Muscle of leg (tissue), 16 donors: Measurements from ENCODE around the gene ANXA3. TPM values are rescaled to one million over a fixed set of nuclear protein-coding genes. Genes with fewer than 3 reads are reported as not detected.
"Not testable (repeated sequence)": the region's sequence is repeated elsewhere in the genome, so short reads cannot be mapped to it uniquely, and the experiment has no call there.

ENCODE experiments used
- DNase-seq: peaks from one replicate; pipeline ENCODE4 v3.0.0; 2013
- H3K27ac ChIP-seq: one replicate; pipeline ENCODE4 v1.5.1; 2013; ENCODE audit warnings: mild to moderate bottlenecking, low read length, control low read depth
- H3K27me3 ChIP-seq: one replicate; pipeline ENCODE4 v1.6.1; 2013; ENCODE audit warnings: low read length; ENCODE audit not compliant: control insufficient read depth, insufficient read depth
- H3K36me3 ChIP-seq: one replicate; pipeline ENCODE4 v1.6.1; 2013; ENCODE audit warnings: low read length; ENCODE audit not compliant: control insufficient read depth, insufficient read depth
- H3K4me1 ChIP-seq: one replicate; pipeline ENCODE4 v1.6.1; 2013; ENCODE audit warnings: low read length; ENCODE audit not compliant: control insufficient read depth, insufficient read depth
- H3K4me3 ChIP-seq: one replicate; pipeline ENCODE4 v1.5.1; 2013; ENCODE audit warnings: low read length, control low read depth
- H3K9me3 ChIP-seq: replicated peaks from 2 replicates; pipeline ENCODE4 v1.6.1; 2013; ENCODE audit warnings: low read depth, low read length; ENCODE audit not compliant: control insufficient read depth
- whole genome bisulfite sequencing: methylation state at CpG from one replicate; pipeline ENCODE4 v1.1.5; 2013; ENCODE audit warnings: missing lambda C conversion rate; ENCODE audit not compliant: insufficient coverage; 5-methylcytosine and 5-hydroxymethylcytosine counted together
- long read RNA-seq, 11 donors: transcript quantifications; one replicate each; lab custom pipeline, GENCODE V29; 2026
- polyA plus RNA-seq, 8 donors: library from polyadenylated mRNA; unstranded; fragments of 120-200 nt; gene quantifications; one replicate each; pipeline versions ENCODE4 v1.2.1 to v1.2.3, GENCODE V29; 2013; ENCODE audit warnings: inconsistent platforms in 1 of 8, low replicate concordance in 1 of 8; ENCODE audit not compliant: insufficient read length in 8 of 8, insufficient read depth in 1 of 8
- total RNA-seq: library from RNA; stranded (reverse); fragments of 120-200 nt; gene quantifications from one replicate; pipeline ENCODE4 v1.2.4, GENCODE V29; 2013

Gene ANXA3, protein sequence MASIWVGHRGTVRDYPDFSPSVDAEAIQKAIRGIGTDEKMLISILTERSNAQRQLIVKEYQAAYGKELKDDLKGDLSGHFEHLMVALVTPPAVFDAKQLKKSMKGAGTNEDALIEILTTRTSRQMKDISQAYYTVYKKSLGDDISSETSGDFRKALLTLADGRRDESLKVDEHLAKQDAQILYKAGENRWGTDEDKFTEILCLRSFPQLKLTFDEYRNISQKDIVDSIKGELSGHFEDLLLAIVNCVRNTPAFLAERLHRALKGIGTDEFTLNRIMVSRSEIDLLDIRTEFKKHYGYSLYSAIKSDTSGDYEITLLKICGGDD
- total RNA-seq: 7.5 TPM
- 10 to 100 TPM in 3 of 8 donors, 1 to 10 TPM in 5; 6.0 to 15.9 (median 8.6) TPM for polyA plus RNA-seq
- long read RNA-seq, donor 1: 0 reads
- long read RNA-seq, donor 2: 0 reads
- long read RNA-seq, donor 3, partial matches to known transcripts: 0 of 1 reads
- long read RNA-seq, donor 3, other reads (novel, unspliced or antisense): 0 of 1 reads
- long read RNA-seq, donor 4, partial matches to known transcripts: 0 of 2 reads
- long read RNA-seq, donor 4, other reads (novel, unspliced or antisense): 0 of 2 reads
- long read RNA-seq, donor 5, transcript ANXA3-201 (13 exons, 1,657 nt): major isoform, 9 of 9 reads
- long read RNA-seq, donor 5, partial matches to known transcripts: 0 of 9 reads
- long read RNA-seq, donor 5, other reads (novel, unspliced or antisense): 0 of 9 reads
- long read RNA-seq, donor 6, partial matches to known transcripts: 0 of 2 reads
- long read RNA-seq, donor 6, other reads (novel, unspliced or antisense): 0 of 2 reads
- long read RNA-seq, donor 7, transcript ANXA3-201 (13 exons, 1,657 nt): major isoform, 5 of 7 reads
- long read RNA-seq, donor 7, partial matches to known transcripts: 0 of 7 reads
- long read RNA-seq, donor 7, other reads (novel, unspliced or antisense): 0 of 7 reads
- long read RNA-seq, donor 8, partial matches to known transcripts: 0 of 4 reads
- long read RNA-seq, donor 8, other reads (novel, unspliced or antisense): 0 of 4 reads
- long read RNA-seq, donor 9, partial matches to known transcripts: 0 of 3 reads
- long read RNA-seq, donor 9, other reads (novel, unspliced or antisense): 0 of 3 reads
- long read RNA-seq, donor 10, partial matches to known transcripts: 0 of 1 reads
- long read RNA-seq, donor 10, other reads (novel, unspliced or antisense): 0 of 1 reads
- long read RNA-seq, donor 11, partial matches to known transcripts: 0 of 4 reads
- long read RNA-seq, donor 11, other reads (novel, unspliced or antisense): 0 of 4 reads

DNA sequence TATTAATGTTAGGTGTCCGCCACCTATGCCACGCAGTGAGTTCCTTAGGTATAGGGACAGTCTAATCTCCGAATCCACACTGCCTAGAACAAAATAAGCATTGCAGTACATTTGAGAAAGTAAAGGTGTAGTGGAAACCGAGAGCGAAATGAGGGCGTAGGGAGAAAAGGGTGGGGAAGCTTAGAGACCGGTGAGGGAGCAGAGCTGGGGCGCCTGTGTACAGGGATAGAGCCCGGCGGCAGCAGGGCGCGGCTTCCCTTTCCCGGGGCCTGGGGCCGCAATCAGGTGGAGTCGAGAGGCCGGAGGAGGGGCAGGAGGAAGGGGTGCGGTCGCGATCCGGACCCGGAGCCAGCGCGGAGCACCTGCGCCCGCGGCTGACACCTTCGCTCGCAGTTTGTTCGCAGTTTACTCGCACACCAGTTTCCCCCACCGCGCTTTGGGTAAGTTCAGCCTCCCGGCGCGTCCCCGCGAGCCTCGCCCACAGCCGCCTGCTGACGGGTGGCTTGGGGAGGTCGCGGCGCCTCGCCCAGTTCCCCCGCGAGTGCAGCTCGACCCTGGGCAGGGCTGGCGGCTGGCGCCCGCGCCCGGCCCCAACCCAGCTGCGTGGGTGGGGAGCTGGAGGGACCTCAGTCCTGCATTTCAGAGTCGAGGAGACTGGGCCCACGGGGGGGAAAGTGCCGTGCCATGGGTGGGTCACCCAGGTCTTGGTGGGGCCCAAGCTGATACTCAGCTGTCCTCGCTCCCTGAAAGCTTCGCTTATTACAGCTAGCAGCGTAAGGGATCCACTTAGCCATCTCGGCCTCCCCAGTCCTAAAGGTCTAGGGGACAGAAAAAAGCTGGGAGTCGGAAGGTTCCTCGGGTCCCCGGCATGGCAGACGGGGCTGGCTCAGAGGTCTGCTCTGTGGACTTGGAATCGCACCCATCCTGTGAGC is at the start of gene ANXA3:
TSS of gene ANXA3 (plus strand) at position 351 of the 932 bp plus-strand sequence. CDS start 2,704 bp downstream, outside the sequence.
- H3K4me1 ChIP-seq: peaks cover 10% of the 10 kb centered on the region
- peak within 1 kb of the TSS; percentile 40 for H3K27ac ChIP-seq
- whole genome bisulfite sequencing: 3% methylated on average over 56 of the region's 65 CpGs
- no peaks in the 10 kb centered on the region for H3K9me3 ChIP-seq
- H3K36me3 ChIP-seq: no peaks in the 10 kb centered on the region
- peaks cover 9% of the 10 kb centered on the region for H3K27me3 ChIP-seq
- peak within 1 kb of the TSS; percentile 57 for H3K4me3 ChIP-seq
- peak; percentile 33 for DNase-seq

DNA sequence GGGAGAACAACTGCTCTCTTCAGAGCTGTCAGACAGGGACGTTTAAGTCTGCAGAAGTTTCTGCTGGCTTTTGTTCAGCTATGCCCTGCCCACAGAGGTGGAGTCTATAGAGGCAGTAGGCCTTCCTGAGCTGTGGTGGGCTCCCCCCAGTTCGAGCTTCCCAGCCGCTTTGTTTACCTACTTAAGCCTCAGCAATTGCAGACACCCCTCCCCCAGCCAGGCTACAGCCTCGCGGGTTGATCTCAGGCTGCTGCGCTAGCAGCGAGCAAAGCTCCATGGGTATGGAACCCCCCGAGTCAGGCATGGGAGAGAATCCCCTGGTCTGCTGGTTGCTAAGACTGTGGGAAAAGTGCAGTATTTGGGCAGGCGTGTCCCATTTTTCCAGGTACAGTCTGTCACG is 45.3 kb upstream of the ANXA3 start:
- DNase-seq, H3K4me3 ChIP-seq, H3K36me3 ChIP-seq, H3K27me3 ChIP-seq, H3K27ac ChIP-seq, H3K4me1 ChIP-seq, H3K9me3 ChIP-seq: not testable (repeated sequence)
- 66% methylated on average over 5 of the region's 10 CpGs for WGBS

DNA sequence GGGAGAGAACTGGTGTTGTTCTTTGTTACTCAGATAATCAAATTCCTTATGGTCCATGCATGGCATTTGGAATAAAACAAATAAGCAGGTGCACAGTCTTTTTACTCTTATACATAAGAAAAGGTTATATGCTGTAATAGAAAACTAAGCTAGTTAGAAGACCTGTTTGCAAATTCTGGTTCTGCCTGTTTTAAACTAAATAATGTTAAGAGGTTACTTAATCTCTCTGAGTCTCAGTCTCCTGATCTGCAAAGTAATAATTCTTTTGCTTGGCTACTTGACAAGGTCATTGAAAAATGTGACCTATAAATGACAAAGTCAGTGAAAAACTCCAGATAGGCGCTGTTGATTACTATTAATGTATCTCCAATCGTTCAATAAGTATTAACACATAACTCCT is 42.5 kb upstream of the ANXA3 start:
- H3K9me3 ChIP-seq: no peaks in the 10 kb centered on the region
- no peaks in the 10 kb centered on the region for H3K36me3 ChIP-seq
- H3K27me3 ChIP-seq: no peaks in the 10 kb centered on the region
- H3K4me1 ChIP-seq: no peaks in the 10 kb centered on the region
- H3K4me3 ChIP-seq: no peak overlapping the region
- DNase-seq: no peak
- no CpG with 5 or more reads among the region's 2 CpGs for WGBS
- H3K27ac ChIP-seq: no peak overlapping the region

DNA sequence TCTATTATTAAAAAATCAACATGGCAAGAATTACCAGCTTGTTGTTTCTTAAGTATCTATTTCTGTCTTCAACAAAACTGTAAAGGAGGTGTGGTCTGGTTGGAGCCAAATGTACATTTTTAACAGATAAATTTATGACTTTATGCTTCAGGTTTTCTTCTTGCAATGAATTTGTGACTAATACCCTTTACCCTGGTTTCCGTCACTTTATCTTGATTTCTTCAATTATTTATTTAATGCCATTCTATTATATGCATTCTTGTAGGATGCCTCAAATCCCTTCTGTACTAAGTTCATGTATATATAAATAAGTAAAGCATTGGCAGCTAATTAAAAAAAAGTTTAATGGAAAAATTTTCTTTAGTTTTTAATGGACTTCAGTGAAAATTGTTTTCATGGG is 41.5 kb upstream of the ANXA3 start:
- Histone ChIP-seq H3K27ac (no peak overlapping the region), H3K27me3 (no peaks in the 10 kb centered on the region), H3K36me3 (no peaks in the 10 kb centered on the region), H3K9me3 (no peaks in the 10 kb centered on the region), H3K4me1 (no peaks in the 10 kb centered on the region), H3K4me3 (no peak overlapping the region)
- WGBS: no CpG with 5 or more reads among the region's 1 CpG
- DNase-seq: no peak

DNA sequence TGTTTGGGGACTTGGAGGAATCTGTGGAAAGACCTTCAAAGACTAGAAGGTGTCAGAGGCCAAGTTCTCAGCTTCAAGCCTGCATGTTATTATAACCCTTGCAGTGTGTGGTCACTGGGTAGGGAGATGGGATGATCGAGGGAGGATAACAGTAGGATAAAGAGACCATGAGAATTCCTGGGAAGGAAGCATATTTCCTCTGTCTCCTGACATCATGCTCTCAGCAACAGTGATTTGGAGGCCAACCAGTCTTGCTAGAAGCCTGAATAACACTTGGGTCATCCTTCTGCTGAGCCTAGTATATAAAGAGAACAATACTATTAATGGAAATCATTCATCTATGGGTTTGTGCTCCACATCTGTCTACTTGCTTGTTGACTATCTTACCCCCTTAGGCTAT is 40.9 kb upstream of the ANXA3 start:
- no peak for DNase-seq
- H3K4me3 ChIP-seq: no peak overlapping the region
- no peaks in the 10 kb centered on the region for H3K4me1 ChIP-seq
- WGBS: no CpG with 5 or more reads among the region's 1 CpG
- no peaks in the 10 kb centered on the region for H3K9me3 ChIP-seq
- H3K27me3 ChIP-seq: no peaks in the 10 kb centered on the region
- H3K36me3 ChIP-seq: no peaks in the 10 kb centered on the region
- no peak overlapping the region for H3K27ac ChIP-seq

DNA sequence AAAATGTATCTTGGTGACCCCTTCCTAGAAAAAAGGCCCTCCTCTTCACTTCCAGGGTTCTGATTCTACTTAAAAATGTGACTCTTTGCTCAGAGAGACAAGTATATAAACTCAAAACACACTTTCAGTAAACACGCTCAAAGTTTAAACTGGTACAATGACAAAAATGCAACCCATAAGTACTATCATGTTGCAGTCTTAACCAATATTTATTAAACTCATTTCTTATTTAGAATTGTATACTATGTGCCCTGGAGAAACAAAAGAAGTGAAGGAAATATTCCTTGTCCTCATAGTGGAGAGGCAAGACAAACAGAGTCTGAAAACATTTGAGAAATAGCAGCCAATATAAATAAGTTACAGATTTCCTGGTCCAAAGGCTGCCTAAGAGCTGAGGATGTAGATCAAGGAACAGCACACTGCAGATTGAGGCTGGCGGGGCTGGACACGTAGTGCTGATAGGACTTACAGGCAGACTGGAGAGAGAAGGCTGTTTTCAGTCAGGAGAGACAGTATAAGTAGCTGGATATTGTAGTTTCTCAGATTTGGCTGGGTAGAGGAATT is 39.1 kb upstream of the ANXA3 start:
- Histone ChIP-seq H3K9me3 (no peaks in the 10 kb centered on the region), H3K27me3 (no peaks in the 10 kb centered on the region), H3K4me3 (no peak overlapping the region), H3K36me3 (no peaks in the 10 kb centered on the region), H3K27ac (no peak overlapping the region), H3K4me1 (no peaks in the 10 kb centered on the region)
- 60% methylated on average over 1 of the region's 3 CpGs for WGBS
- no peak for DNase-seq

DNA sequence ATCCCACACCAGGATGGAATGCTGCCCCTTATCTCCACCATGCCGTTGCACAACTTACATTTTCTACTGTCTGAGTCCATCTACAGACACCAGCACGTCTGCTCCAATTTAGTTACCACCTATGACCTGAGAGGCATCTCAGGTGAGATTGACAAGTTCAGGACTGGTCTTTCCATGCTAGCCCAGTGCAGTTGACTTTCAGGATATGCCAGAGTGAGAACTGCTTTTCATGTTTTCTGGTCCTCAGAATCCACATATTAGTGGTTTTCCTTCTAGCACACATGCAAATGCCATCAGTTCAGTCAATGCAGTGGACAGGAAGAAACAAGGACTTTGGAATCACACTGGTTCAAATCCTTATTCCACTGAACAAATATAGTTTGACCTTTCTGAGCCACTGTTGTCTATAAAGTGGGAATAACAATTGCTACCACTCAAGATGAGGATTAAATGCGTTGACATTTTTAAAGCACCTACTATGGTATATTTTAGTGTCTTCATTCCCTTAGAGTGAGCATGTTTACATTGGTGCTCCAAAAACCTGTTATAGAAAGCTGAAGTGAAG is 38.1 kb upstream of the ANXA3 start:
- 94% methylated on average over 2 of the region's 3 CpGs for WGBS
- Histone ChIP-seq H3K27ac (no peak overlapping the region), H3K27me3 (no peaks in the 10 kb centered on the region), H3K4me3 (no peak overlapping the region), H3K36me3 (no peaks in the 10 kb centered on the region), H3K4me1 (no peaks in the 10 kb centered on the region), H3K9me3 (no peaks in the 10 kb centered on the region)
- no peak for DNase-seq

DNA sequence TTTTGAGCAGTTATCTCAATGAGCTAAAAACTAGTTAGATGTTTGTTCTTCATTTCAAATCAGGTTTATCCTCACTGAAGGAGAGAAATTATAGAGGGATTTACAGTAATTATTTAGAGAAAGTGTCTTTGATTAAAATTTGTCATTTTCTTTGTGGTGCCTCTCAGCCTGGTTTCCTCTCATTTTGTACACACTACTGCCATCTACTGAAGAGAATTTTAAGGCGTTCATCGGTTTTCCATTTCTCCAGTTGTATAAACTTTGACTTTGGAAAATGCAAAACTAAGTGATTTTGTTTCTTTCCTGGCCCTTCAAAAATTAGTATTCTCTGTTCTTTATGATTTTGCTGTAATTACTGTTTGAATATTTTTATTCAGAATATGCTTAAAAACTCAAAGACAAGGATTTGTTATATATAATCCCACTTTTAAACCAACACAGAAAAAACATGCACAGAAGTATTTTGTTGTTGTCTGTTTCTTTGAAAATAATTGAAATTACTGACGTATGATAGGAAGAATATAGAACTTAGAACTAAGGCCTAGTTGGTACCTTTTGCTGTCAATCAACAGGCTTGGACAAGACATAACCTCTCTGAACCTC is 34.4 kb upstream of the ANXA3 start:
- WGBS: no CpG with 5 or more reads among the region's 3 CpGs
- H3K36me3 ChIP-seq: no peaks in the 10 kb centered on the region
- H3K27ac ChIP-seq: no peak overlapping the region
- H3K4me3 ChIP-seq: no peak overlapping the region
- no peaks in the 10 kb centered on the region for H3K9me3 ChIP-seq
- H3K27me3 ChIP-seq: no peaks in the 10 kb centered on the region
- DNase-seq: peak; percentile 58
- no peaks in the 10 kb centered on the region for H3K4me1 ChIP-seq
